Measurements from ENCODE around the gene TBX1. TPM values are rescaled to one million over a fixed set of nuclear protein-coding genes. Genes with fewer than 3 reads are reported as not detected.
"Not testable (repeated sequence)": the region's sequence is repeated elsewhere in the genome, so short reads cannot be mapped to it uniquely, and the experiment has no call there.

TBX1 gene
- polyA plus RNA-seq, 4 donors: 1.1 to 4.8 (median 1.3) TPM; not detected in 1

DNA sequence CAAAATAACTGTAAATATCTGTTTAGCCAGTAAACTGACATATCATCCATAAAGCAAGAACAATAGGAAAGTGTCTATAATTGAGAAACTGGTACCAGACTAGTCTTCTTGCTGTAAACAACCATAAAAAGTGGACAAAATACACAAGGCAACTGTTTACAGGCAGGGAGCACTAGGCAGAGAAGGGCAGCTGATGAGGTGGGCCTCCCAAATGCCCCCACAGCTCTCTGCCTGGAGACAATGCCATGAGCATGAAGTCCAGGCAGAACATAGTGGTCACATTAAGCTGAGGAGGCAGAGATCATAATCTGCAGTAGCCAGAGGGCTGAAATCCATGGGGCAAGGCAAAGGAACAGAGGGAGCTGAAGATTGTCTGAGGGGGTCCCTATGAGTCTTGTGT is 30.7 kb downstream of the TBX1 start:
- FAIRE-seq (no peak), DNase-seq (no peak)
- peaks cover 0 to 18% of the 10 kb centered on the region in 2 donors for H3K9me3 ChIP-seq (ENCODE audit: control insufficient read depth in 2 of 2, insufficient read depth in 1 of 2, low read depth in 1 of 2, low read length in 1 of 2)
- no peak overlapping the region for H3K4me3 ChIP-seq (ENCODE audit: low read depth in 1 of 3, low read length in 3 of 3)
- H3K27me3 ChIP-seq (ENCODE audit: control insufficient read depth in 3 of 3, insufficient read depth in 3 of 3, low read length in 3 of 3): no peaks in the 10 kb centered on the region
- H3K4me1 ChIP-seq (ENCODE audit: control insufficient read depth in 3 of 3, insufficient read depth in 2 of 3, low read depth in 1 of 3, low read length in 2 of 3): no peaks in the 10 kb centered on the region
- no peak overlapping the region for H3K27ac ChIP-seq (ENCODE audit: low read depth in 1 of 3, low read length in 2 of 3)
- peaks cover 0 to 14% (median 0%) of the 10 kb centered on the region in 3 donors for H3K36me3 ChIP-seq (ENCODE audit: control insufficient read depth in 3 of 3, insufficient read depth in 2 of 3, low read depth in 1 of 3, low read length in 3 of 3)

DNA sequence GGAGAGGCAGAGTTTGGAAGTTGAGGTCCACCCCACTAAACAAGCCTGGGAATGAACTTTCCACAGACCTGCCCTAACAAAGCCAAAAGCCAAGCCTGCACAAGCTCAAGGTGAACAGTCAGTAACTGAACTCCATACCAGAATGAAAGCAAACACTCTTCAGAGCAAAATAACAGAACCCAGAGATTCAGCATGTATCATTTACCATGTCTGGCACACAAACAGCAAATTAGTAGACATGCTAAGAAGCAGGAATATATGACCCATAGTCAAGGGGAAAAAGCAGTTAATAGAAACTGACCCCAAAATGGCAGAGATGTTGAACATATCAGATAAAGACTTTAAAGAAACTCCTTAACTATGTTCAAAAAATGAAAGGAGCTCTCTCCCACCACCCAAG is 31.3 kb downstream of the TBX1 start:
- peaks cover 0 to 18% of the 10 kb centered on the region in 2 donors for H3K9me3 ChIP-seq (ENCODE audit: control insufficient read depth in 2 of 2, insufficient read depth in 1 of 2, low read depth in 1 of 2, low read length in 1 of 2)
- H3K27ac ChIP-seq (ENCODE audit: low read depth in 1 of 3, low read length in 2 of 3): no peak overlapping the region
- no peaks in the 10 kb centered on the region for H3K27me3 ChIP-seq (ENCODE audit: control insufficient read depth in 3 of 3, insufficient read depth in 3 of 3, low read length in 3 of 3)
- peaks cover 0 to 14% (median 0%) of the 10 kb centered on the region in 3 donors for H3K36me3 ChIP-seq (ENCODE audit: control insufficient read depth in 3 of 3, insufficient read depth in 2 of 3, low read depth in 1 of 3, low read length in 3 of 3)
- no peaks in the 10 kb centered on the region for H3K4me1 ChIP-seq (ENCODE audit: control insufficient read depth in 3 of 3, insufficient read depth in 2 of 3, low read depth in 1 of 3, low read length in 2 of 3)
- no peak overlapping the region for H3K4me3 ChIP-seq (ENCODE audit: low read depth in 1 of 3, low read length in 3 of 3)
- FAIRE-seq (no peak), DNase-seq (no peak)

- peaks cover 0 to 18% of the 10 kb centered on the region in 2 donors for H3K9me3 ChIP-seq (ENCODE audit: control insufficient read depth in 2 of 2, insufficient read depth in 1 of 2, low read depth in 1 of 2, low read length in 1 of 2)
- 93 to 97% (median 96%) methylated on average over 13 of the region's 13 CpGs for WGBS, 3 donors
Observed at GRCh38 chr22:19792383-19792896, 31.9 kb downstream of the TBX1 start.

GRCh38 chr22:19793161-19793560 is 32.6 kb downstream of the TBX1 start:
- H3K4me1 ChIP-seq (ENCODE audit: control insufficient read depth in 3 of 3, insufficient read depth in 2 of 3, low read depth in 1 of 3, low read length in 2 of 3): no peaks in the 10 kb centered on the region
- no peak for DNase-seq
- H3K4me3 ChIP-seq (ENCODE audit: low read depth in 1 of 3, low read length in 3 of 3): no peak overlapping the region
- WGBS, 3 donors: 75 to 85% (median 83%) methylated on average over 2 of the region's 2 CpGs
- H3K9me3 ChIP-seq (ENCODE audit: control insufficient read depth in 2 of 2, insufficient read depth in 1 of 2, low read depth in 1 of 2, low read length in 1 of 2): peaks cover 0 to 18% of the 10 kb centered on the region in 2 donors
- FAIRE-seq: no peak
- H3K36me3 ChIP-seq (ENCODE audit: control insufficient read depth in 3 of 3, insufficient read depth in 2 of 3, low read depth in 1 of 3, low read length in 3 of 3): peaks cover 0 to 12% (median 0%) of the 10 kb centered on the region in 3 donors
- H3K27ac ChIP-seq (ENCODE audit: low read depth in 1 of 3, low read length in 2 of 3): no peak overlapping the region
- H3K27me3 ChIP-seq (ENCODE audit: control insufficient read depth in 3 of 3, insufficient read depth in 3 of 3, low read length in 3 of 3): no peaks in the 10 kb centered on the region

More at GRCh38 chr22:19792383-19792896, 31.9 kb downstream of the TBX1 start:
- not testable (repeated sequence) for H3K27ac ChIP-seq (ENCODE audit: low read depth in 1 of 3, low read length in 2 of 3); H3K27me3 ChIP-seq (ENCODE audit: control insufficient read depth in 3 of 3, insufficient read depth in 3 of 3, low read length in 3 of 3); H3K4me3 ChIP-seq (ENCODE audit: low read depth in 1 of 3, low read length in 3 of 3); DNase-seq; H3K4me1 ChIP-seq (ENCODE audit: control insufficient read depth in 3 of 3, insufficient read depth in 2 of 3, low read depth in 1 of 3, low read length in 2 of 3); FAIRE-seq
- H3K36me3 ChIP-seq (ENCODE audit: control insufficient read depth in 3 of 3, insufficient read depth in 2 of 3, low read depth in 1 of 3, low read length in 3 of 3): peaks cover 0 to 14% (median 0%) of the 10 kb centered on the region in 3 donors

DNA sequence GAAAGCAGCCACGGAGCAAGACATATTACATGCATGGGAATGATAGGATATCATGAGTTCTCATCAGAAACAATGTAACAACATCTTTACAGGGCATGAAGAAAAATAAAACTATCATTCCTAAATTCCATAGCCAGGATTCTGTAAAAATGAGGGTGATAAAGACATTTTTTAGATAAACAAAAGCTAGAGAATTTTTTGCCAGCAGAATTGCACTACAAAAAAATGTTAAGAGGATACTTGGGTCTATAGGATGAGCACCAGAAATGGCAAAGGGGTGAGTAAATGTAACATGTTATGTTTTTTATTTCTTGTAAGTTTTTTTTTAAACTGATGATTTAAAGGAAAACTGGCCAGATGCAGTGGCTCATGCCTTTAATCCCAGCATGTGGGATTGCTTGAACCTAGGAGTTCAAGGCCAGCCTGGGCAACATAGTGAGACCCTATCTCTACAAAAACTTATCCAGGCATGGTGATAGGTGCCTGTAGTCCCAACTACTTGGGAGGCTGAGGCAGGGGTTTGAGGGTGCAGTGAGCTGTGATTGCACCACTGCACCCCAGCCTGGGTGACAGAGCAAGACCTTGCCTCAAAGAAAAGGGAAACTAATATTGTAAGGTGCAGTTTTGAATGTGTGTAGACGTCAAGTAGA is 33.2 kb downstream of the TBX1 start:
- DNase-seq (no peak), FAIRE-seq (no peak)
- Histone ChIP-seq H3K9me3 (ENCODE audit: control insufficient read depth in 2 of 2, insufficient read depth in 1 of 2, low read depth in 1 of 2, low read length in 1 of 2) (peaks cover 0 to 18% of the 10 kb centered on the region in 2 donors), H3K4me3 (ENCODE audit: low read depth in 1 of 3, low read length in 3 of 3) (no peak overlapping the region), H3K27me3 (ENCODE audit: control insufficient read depth in 3 of 3, insufficient read depth in 3 of 3, low read length in 3 of 3) (no peaks in the 10 kb centered on the region), H3K36me3 (ENCODE audit: control insufficient read depth in 3 of 3, insufficient read depth in 2 of 3, low read depth in 1 of 3, low read length in 3 of 3) (peaks cover 0 to 9% (median 0%) of the 10 kb centered on the region in 3 donors), H3K27ac (ENCODE audit: low read depth in 1 of 3, low read length in 2 of 3) (no peak overlapping the region), H3K4me1 (ENCODE audit: control insufficient read depth in 3 of 3, insufficient read depth in 2 of 3, low read depth in 1 of 3, low read length in 2 of 3) (no peaks in the 10 kb centered on the region)
- WGBS, 3 donors: 81 to 97% (median 86%) methylated on average over 2 of the region's 2 CpGs

- FAIRE-seq: no peak
- no peak for DNase-seq
- peaks cover 0 to 18% of the 10 kb centered on the region in 2 donors for H3K9me3 ChIP-seq (ENCODE audit: control insufficient read depth in 2 of 2, insufficient read depth in 1 of 2, low read depth in 1 of 2, low read length in 1 of 2)
- no peaks in the 10 kb centered on the region for H3K27me3 ChIP-seq (ENCODE audit: control insufficient read depth in 3 of 3, insufficient read depth in 3 of 3, low read length in 3 of 3)
- H3K4me3 ChIP-seq (ENCODE audit: low read depth in 1 of 3, low read length in 3 of 3): no peak overlapping the region
- no peaks in the 10 kb centered on the region for H3K4me1 ChIP-seq (ENCODE audit: control insufficient read depth in 3 of 3, insufficient read depth in 2 of 3, low read depth in 1 of 3, low read length in 2 of 3)
- no peak overlapping the region for H3K27ac ChIP-seq (ENCODE audit: low read depth in 1 of 3, low read length in 2 of 3)
- WGBS, 3 donors: 88 to 96% (median 93%) methylated on average over 6 of the region's 6 CpGs
- H3K36me3 ChIP-seq (ENCODE audit: control insufficient read depth in 3 of 3, insufficient read depth in 2 of 3, low read depth in 1 of 3, low read length in 3 of 3): peaks cover 0 to 11% (median 0%) of the 10 kb centered on the region in 3 donors
Observed at GRCh38 chr22:19795617-19796008, 35.0 kb downstream of the TBX1 start.

DNA sequence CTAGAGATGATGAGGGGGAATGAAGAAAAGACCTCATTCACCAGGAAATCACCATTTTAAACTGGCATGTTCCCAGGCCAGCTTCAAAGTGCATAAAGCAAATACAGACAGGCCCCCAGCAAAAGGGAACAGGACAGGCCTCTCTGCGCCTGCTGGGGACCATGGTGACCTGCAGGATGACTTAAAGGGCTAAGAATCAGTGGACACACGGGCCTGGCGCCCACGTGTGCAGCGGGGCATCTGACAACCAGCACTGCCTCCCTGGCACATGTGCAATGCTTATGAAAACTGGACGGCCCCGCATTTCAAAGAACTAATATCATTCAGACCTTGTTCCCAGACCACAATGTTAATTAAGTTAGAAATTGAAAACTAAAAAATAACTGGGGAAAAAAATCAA is 35.6 kb downstream of the TBX1 start:
- Histone ChIP-seq H3K4me3 (ENCODE audit: low read depth in 1 of 3, low read length in 3 of 3) (no peak overlapping the region), H3K27me3 (ENCODE audit: control insufficient read depth in 3 of 3, insufficient read depth in 3 of 3, low read length in 3 of 3) (no peaks in the 10 kb centered on the region), H3K4me1 (ENCODE audit: control insufficient read depth in 3 of 3, insufficient read depth in 2 of 3, low read depth in 1 of 3, low read length in 2 of 3) (no peaks in the 10 kb centered on the region), H3K36me3 (ENCODE audit: control insufficient read depth in 3 of 3, insufficient read depth in 2 of 3, low read depth in 1 of 3, low read length in 3 of 3) (peaks cover 0 to 14% (median 0%) of the 10 kb centered on the region in 3 donors), H3K9me3 (ENCODE audit: control insufficient read depth in 2 of 2, insufficient read depth in 1 of 2, low read depth in 1 of 2, low read length in 1 of 2) (peaks cover 0 to 18% of the 10 kb centered on the region in 2 donors), H3K27ac (ENCODE audit: low read depth in 1 of 3, low read length in 2 of 3) (no peak overlapping the region)
- 86 to 90% (median 87%) methylated on average over 7 of the region's 7 CpGs for WGBS, 3 donors
- DNase-seq (no peak), FAIRE-seq (no peak)

DNA sequence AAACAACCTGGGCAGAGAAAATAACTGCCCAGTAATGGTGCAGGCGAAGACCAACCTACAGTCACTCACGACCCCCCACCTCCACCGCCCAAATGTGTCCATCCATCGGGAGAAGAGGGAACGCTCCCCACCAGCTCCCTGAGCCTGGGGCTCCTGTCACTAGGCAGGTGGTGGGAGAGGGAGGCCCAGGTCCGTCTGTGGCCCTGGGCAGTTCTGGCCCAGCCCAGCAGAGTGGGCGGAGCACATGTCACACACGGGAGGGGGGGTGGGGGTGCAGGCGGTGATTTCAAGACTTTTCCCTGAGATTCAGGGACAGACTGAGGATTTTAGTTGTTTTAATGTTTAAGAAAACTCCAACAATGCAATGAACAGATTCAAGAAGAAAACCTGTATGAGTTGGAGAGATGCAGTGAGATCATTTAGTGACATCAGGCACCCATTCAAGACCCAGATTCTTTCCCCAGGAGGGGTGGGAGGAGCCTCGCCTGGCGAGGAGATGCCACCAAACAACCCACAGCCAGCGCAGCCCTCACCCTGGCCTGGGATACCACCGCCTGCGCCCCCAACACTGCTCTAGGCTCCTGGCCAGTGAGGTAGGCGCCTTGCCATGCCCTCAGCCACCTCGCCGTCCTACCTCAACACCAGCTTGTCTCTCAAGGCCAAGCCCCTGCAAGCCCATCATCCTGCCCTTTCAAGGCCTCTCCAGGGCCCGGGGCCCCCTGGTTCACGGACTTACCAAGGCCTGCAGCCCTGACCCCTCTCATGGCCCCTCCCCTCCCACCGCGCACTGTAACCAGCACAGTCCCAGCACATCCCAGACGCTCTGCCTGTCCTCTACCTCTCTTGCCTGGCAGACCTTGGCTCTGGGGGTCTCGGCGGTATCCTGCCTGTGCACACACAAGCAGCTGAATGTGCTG is 36.8 kb downstream of the TBX1 start:
- FAIRE-seq: no peak

More for the DNA sequence above, 36.8 kb downstream of the TBX1 start:
- 77 to 85% (median 82%) methylated on average over 24 of the region's 24 CpGs for WGBS, 3 donors
- Histone ChIP-seq H3K4me1 (ENCODE audit: control insufficient read depth in 3 of 3, insufficient read depth in 2 of 3, low read depth in 1 of 3, low read length in 2 of 3) (no peaks in the 10 kb centered on the region), H3K27ac (ENCODE audit: low read depth in 1 of 3, low read length in 2 of 3) (no peak overlapping the region), H3K9me3 (ENCODE audit: control insufficient read depth in 2 of 2, insufficient read depth in 1 of 2, low read depth in 1 of 2, low read length in 1 of 2) (peaks cover 0 to 8% of the 10 kb centered on the region in 2 donors), H3K36me3 (ENCODE audit: control insufficient read depth in 3 of 3, insufficient read depth in 2 of 3, low read depth in 1 of 3, low read length in 3 of 3) (peaks cover 0 to 15% (median 0%) of the 10 kb centered on the region in 3 donors), H3K27me3 (ENCODE audit: control insufficient read depth in 3 of 3, insufficient read depth in 3 of 3, low read length in 3 of 3) (no peaks in the 10 kb centered on the region), H3K4me3 (ENCODE audit: low read depth in 1 of 3, low read length in 3 of 3) (no peak overlapping the region)
- DNase-seq: no peak
